Hematopoietic multipotent progenitor cell treated with erythropoietin and hydrocortisone succinate and interleukin-3 and kit ligand, for 6 days (in vitro differentiated cells): ENCODE measurements around the gene FBXW2.
"Not testable (repeated sequence)": the region's sequence is repeated elsewhere in the genome, so short reads cannot be mapped to it uniquely, and the experiment has no call there.

Experiments
- DNase-seq: peaks from one replicate; pipeline ENCODE4 v3.0.0-alpha.2; 2015

The FBXW2 gene

GRCh38 chr9:120778758-120779157, 14.5 kb downstream of the FBXW2 start:
- no peak for DNase-seq

DNA sequence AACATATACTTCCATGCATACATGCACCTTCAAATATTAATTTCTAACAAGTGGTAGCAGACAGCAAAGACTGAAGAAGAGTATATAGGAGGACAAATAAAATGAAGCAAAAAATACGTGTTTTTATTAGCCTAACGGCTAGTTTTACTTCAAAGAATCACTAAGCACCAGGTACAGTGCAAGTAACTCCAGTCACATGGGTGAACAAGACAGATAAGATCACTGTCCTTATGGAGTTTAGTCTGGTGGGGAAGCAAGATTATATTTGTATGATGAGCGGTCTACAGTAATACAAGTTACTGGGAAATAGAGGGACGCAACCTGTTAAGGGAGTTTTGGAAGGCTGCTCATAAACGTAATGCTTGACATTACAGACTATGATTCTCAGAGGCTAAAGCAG, 16.0 kb downstream of the FBXW2 start:
- DNase-seq: no peak

DNA sequence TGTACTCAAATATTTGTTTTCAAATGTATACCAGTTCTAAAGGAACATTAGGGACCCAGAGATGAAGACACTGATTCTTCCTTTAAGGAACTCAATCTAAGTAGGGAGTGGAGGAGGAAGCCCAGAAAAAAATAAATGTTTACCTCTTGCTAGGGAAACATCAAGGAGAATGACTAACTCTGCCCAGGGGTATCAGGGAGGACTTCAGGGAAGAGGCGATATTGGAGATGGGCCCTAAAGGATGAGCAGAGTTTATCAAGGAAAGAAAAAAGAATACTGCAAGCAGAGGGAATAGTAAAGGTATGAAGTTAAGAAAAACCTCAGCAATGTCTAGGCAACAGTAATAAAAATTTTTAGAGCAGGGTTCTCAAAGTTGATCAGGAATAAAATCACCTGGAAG, 16.4 kb downstream of the FBXW2 start:
- DNase-seq: no peak

- peak; percentile 36 for DNase-seq
Observed at GRCh38 chr9:120775859-120776258, 17.4 kb downstream of the FBXW2 start.

DNA sequence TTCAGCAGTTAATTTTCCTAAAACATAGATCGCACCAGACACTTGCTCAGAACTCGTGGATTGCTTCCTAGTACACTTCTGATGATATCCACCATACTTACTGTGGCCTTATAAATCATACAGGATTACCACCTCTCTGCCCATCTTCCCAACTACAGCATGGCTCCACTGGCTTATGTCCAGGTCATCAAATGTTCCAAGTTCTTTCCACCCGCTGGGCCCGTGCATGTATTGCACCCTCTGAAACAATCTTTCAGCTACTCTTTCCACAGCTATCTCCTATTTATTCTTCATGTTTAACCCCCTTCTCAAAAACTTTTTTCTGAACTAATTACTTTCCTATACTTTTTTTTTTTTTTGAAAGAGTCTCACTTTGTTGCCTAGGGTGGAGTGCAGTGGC, 18.5 kb downstream of the FBXW2 start:
- DNase-seq: no peak

GRCh38 chr9:120773256-120773655, 20.0 kb downstream of the FBXW2 start:
- DNase-seq: no peak

- DNase-seq: no peak
Observed at GRCh38 chr9:120770931-120771330, 22.3 kb downstream of the FBXW2 start.

DNA sequence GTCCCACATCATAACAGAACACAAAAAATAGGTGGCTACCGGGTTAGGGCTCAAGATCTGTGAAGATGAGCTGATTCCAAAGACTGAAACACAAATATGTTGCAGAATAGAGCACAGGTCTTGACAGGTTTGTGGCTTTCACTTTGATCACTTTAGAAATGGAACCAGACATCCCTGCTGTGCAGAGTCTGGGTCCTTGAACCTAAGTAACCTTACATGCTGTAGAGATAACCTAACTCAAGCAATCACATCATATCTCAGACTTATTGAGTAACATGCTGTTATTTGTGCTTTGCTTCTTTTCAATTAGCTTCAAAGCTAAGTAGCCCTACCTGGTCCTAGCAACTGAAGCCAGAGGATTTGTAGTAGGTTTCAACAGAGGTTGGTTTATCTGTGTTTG, 24.3 kb downstream of the FBXW2 start:
- DNase-seq: no peak

DNA sequence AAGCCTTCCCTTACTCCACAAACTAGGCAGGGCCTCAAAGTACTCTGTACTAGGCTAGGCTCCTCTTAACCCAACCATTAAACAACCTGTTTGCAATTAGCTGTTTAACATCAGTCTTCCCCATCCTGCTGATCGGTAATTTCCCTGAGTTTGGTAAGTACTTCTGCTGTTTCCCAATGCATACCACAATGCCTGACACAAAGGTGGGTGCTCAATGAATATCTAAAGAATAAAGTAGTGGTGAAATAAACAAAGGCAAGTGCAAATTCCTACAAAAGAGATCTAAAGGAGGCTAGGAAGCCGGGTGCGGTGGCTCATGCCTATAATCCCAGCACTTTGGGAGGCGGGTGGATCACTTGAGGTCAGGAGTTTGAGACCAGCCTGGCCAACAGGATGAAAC, 25.0 kb downstream of the FBXW2 start:
- no peak for DNase-seq

GRCh38 chr9:120767451-120767850, 25.8 kb downstream of the FBXW2 start:
- DNase-seq: peak; percentile 38

GRCh38 chr9:120765910-120766425, 27.2 kb downstream of the FBXW2 start:
- peak; percentile 22 for DNase-seq

DNA sequence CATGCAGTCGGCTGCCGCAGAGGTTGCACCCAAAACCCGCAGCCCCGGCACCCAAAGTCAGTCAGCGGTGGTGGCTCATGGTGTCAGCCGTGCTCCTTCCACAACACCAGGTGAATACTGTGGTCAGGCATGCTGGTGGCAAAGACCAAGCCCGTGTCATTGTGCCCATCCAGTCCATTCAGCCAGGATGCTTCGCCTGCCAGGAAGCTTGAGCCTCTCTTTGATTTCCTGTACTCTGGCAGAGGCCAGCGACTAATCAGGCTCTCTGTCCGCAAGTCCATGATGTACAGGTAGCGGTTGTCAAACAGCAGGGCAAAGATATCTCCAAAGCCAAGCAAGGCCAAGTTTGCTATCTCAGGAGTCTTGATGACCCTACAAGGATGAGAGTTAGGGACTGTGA, 28.7 kb downstream of the FBXW2 start:
- no peak for DNase-seq

DNA sequence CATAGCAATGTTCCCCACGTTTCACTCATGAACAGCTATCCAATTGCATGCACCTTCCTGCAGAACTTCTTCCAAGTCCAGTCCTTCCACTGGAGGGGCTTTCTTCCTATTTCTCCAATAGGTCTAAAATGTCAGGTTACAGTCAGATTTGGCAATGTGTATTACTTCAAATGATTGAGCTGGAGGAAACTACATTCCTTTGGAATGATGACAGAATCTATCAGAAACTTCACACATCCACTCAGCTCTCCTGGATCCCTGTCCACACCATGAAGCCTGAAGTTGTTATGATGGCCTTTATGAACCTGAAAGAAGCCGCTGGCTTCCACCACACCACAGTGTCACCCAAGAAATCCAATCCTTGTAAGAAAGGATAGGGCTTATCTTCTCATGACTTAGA, 32.2 kb downstream of the FBXW2 start:
- DNase-seq: no peak

DNA sequence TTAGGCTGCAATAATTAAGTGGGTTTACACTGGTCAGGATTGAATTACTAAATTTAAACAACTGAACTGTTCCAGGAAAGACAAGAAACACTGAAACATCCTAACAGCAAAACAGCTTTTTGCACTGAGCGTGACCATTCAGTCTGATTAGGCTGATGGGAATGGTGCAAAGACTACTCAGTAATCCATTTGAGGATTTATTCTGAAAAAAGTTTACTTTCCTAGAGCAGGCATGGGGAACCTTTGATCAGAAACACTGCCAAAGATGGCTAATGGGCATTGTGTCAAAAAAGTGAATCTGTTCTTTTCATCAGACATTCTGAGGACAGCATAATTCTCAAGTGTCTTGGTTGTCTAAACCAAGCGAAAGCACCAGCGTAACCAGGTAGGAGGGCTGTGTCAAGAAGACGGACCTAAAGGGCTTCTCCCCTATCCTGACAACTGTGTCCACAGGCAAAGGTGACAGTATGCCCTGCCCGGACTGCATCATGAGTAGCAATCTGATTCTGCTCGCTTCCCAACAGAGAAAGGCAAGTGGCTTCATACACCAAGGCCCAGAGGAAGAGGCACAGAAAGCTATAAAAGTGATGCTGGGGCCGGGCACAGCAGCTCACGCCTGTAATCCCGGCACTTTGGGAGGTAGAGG, 33.3 kb downstream of the FBXW2 start:
- no peak for DNase-seq

GRCh38 chr9:120758544-120758943, 34.7 kb downstream of the FBXW2 start:
- DNase-seq: no peak

GRCh38 chr9:120757026-120757913, 35.9 kb downstream of the FBXW2 start:
- DNase-seq: peak; percentile 51

- no peak for DNase-seq
Observed at GRCh38 chr9:120756531-120756930, 36.7 kb downstream of the FBXW2 start.

DNA sequence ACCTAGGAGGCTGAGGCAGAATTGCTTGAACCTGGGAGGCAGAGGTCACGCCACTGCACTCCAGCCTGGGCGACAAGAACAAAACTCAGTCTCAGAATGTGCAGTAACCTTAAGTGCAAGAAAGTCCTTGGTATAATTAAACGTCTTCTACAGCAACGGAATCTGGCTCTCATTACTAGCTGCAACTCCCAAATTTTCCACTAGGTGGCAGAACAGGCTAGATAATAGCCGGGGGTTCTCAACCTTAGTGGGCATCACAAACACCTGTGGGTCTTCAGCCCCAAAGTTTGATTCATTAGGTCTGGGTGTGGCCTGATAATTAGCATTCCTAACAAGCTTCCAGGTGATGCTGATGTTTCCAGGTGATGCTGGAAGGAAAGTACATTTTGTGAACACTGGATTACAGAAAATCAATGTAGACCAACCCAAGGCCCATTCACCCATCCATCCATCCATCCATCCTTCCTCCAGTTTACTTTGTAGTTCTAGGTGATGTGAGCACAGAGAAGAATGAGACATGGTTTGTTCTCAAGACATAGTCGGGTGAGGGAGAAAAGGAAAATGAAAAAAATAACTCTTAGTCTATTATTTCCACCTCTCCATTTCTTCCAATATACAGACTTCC, 37.3 kb downstream of the FBXW2 start:
- peak; percentile 85 for DNase-seq

DNA sequence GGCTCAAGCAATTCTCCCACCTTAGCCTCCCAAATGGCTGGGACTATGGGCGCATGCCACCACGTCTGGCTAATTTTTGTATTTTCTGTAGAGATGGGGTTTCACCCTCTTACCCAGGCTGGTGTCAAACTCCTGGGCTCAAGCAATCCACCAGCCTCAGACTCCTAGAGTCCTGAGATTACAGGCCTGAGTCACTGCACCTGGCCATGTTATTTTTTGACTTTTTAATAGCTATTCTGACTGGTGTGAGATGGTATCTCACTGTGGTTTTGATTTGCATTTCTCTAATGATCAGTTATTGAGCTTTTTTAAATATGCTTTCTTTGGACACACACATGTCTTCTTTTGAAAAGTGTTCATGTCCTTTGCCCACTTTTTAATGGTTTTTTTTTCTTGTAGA, 38.2 kb downstream of the FBXW2 start:
- no peak for DNase-seq

DNA sequence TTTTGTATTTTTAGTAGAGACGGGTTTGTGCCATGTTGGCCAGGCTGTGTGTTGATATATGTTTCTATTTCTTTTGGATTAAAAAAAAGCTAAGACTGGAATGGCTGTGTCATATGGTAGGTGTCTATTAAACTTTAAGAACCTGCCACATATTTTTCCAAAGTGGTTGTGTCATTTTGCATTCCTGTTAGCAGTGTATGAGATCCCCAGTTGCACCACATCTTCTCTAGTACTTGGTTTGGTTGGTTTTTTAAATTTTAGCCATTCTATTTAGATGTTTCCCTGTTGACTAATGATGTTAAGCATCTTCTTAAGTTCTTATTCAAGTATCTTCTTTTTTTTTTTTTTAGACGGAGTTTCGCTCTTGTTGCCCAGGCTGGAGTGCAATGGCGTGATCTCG, 42.8 kb downstream of the FBXW2 start:
- DNase-seq: no peak

- not testable (repeated sequence) for DNase-seq
Observed at GRCh38 chr9:120746366-120746765, 46.9 kb downstream of the FBXW2 start.

DNA sequence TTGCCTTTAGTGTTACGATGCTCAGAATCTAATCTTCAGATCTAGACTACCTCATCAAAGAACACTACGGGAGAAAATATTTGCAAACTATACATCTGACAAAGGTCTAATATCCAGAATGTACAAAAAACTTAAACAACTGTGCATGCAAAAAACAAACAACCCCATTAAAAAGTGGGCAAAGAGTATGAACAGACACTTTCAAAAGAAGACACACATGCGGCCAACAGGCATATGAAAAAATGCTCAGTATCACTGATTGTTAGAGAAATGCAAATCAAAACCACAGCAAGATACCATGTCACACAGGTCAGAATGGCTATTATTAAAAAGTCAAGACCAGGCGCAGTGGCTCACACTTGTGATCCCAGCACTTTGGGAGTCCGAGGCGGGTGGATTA, 47.9 kb downstream of the FBXW2 start:
- DNase-seq: no peak

- DNase-seq: peak; percentile 80
Observed at GRCh38 chr9:120742951-120743416, 50.2 kb downstream of the FBXW2 start.

GRCh38 chr9:120741701-120742100, 51.5 kb downstream of the FBXW2 start:
- no peak for DNase-seq
